Brain pericyte (primary cell): ENCODE measurements around the gene ZNF436.
"Not testable (repeated sequence)": the region's sequence is repeated elsewhere in the genome, so short reads cannot be mapped to it uniquely, and the experiment has no call there.

ENCODE experiments used
- DNase-seq: peaks from one replicate; pipeline ENCODE4 v3.0.0-alpha.2; 2012; ENCODE audit warnings: low read depth, low spot score

ZNF436 gene

DNA sequence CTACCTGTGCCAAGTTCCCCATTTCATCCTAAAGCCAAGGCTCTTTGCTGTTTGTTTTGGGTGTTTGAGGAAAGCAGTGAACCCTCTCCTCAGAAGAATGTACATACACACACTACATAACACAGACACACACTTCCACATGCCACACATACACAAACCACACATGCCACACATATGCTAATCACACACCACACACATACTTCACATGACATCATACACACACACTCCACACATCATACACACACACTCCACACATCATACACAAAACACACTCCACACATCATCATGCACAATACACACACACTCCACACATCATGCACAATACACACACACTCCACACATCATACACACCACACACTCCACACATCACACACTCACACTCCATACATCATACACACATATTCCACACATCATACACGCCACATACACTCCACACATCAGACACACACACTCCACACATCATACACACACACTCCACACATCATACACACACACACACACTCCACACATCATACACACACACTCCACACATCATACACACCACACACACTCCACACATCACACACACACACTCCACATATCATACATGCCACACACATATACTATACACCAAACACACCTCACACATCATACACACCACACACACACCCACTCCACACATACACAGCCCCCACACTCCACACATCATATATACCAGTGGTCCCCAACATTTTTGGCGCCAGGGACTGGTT, 22.7 kb upstream of the ZNF436 start:
- DNase-seq = no peak

DNA sequence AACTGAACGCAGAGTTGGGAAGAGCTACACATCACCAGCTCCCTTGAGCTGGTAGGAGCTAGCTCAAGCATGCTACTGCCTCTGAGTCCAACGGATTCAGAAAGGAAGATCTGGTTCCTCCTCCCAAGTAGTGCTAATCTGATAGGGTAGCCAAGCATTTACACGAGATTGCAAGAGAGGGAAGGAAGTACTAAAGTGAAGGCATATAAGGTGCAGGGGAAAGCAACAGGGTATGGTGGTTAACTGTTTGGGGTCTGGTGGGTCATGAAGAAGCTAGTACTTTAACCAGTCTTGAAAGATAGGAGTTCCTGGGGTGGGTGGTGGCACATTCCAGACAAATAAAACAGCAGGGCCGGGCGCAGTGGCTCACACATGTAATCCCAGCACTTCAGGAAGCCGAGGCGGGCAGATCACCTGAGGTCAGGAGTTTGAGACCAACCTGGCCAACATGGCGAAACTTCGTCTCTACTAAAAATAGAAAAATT, 20.2 kb upstream of the ZNF436 start:
- DNase-seq = no peak

DNA sequence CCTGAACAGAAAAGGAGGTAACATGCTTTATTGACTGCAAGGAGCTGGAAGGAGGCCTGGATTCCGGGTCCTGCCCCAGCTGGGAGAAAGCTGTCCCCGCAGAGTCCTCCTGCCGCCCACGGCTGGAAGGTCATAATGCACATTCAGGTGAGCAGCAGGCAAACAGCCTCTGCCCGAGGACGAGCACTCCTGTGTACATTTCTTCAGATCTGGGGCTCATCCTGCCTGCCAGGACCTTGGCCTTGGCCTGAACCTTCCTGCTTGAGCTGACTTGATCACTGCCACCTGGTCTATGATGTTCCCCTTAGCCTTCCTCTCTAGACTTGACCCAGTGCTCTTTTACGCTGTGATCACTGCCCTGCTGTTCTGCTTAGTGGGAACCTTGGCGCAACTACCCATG, 17.9 kb upstream of the ZNF436 start:
- DNase-seq = no peak

DNA sequence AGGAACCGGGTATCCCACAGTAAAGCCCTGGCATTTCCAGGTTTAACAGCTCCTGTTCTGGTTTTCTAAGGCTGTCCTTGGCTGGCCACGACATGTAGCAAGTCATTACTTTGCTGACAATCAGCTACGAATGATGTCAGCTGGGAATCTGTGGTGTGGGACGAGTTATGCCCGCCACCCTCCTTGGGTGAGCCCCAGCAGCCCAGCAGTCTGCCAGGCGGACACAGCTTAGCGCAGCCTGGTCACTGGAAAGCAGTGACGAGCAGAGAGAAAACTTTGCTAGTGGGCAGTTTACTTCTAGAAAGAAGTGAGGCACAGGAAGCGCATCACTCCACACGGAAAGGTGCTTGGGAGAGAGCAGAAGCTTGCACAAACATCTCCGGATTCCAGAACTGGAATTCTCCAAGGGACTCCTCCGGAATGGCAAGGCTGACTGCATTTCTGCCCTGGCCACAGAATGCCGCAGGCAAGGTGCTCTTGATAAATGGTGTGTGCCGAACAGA, 15.5 kb upstream of the ZNF436 start:
- DNase-seq = no peak

DNA sequence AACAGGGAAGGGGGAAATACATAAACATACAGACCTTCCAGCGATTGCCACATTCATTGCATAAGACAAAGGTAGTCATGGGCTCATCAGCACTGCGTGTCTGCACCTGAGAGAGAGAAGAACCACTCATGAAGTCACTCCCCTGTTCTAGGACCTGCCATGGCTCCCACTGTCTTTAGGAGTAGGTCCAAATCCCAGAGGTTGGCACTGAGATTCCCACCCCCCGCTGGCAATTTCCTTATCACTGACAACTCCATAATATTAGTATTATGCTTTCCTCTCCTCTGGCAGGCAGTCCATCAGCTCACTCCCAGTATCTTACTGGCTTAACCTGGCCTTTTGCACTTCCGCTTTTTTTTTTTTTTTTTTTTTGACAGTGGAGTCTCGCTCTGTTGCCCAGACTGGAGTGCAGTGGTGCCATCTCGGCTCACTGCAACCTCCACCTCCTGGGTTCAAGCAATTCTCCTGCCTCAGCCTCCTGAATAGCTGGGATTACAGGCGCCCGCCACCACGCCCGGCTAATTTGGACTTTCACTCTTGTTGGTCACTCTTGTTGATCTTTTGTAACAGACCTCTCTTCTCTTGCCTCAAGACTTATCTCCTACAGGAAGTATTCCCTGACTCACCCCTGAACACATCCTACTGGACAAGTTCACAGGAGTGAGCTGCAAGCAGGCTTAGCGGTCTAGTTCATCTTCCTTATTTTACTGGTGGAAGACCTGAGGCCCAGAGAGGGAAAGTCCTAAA, 14.8 kb upstream of the ZNF436 start:
- DNase-seq = no peak

DNA sequence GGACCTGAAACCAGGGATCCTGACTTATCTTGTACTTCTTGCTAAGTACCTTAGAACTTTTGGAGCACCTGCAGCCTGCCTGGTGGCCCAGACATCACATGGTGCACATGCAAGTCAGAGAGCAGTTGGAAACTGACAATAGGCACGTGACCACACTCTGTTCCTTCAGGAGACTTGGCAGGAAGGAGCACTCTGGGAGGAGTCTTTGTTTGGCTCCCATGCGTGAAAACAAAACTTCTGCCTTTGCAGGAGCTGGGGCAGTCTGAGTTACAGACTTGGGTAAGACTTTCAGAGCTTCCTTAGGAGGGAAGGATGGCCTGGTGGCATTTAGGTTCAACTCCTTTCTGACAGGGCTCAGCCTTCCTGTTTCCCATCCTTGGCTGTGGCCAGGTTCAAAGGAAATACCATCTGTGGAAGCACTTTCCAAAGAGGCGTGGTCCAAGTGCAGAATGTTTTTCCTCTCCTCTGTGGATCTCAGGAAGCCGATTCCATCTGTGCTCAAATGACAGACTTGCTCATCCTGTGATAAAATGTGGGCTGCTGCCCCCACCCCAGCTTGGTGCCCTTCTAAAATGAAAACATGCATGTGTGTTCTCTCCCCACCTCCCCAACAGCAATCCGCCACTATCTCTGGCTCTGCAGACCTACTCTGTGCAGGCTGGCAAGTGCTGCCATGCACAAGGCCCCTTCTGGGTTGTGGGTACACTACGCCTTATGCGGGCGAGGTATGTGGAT, 14.1 kb upstream of the ZNF436 start:
- DNase-seq = no peak

DNA sequence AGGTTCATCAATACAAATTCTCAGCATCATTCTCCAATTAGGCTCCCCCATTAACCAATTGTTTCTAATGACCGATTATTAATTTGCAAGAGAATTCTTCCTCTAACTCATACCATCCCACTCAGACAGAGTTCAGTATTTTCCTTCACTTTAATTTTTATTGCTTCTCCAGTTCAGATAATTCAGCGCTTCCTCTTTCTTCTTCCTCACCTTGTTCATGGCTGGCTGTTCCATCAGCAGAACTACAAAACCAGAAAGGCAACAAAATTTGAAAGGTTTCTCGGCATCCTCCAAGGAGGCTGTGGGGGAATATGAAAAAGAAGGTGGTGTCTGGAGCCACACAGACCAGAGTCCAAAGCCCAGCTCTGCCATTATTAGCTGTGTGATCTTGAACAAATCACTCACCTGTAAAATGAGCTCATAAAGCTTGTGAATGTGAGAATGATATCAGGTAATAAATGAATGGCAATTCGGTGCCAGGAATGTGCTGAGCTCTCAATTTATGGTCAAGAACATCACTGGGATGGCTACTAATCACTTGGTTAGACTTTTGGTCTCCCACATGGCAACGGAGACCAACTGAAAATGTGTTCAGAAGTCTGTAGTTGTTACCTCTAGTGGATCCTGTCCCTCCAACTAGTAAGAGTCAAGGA, 11.7 kb upstream of the ZNF436 start:
- DNase-seq = no peak

DNA sequence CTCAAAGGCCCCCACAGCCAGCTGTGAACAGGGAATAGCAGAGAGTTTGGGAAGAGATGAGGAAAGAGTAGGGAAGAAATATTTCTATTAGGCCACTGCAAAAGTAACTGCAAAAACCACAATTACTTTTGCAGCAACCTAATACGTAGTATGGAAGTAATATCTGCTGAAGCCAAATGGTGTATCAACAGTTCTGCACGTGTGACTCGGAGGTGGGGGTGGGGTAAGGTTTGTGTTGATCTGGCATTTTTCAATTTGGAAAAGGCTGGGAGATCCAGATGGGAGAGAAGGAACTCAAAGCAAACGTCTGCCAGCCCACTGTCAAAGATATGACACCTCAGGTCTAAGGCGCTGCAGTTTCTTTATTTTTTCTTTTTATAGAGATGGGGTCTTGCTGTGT, 11.1 kb upstream of the ZNF436 start:
- no peak for DNase-seq

DNA sequence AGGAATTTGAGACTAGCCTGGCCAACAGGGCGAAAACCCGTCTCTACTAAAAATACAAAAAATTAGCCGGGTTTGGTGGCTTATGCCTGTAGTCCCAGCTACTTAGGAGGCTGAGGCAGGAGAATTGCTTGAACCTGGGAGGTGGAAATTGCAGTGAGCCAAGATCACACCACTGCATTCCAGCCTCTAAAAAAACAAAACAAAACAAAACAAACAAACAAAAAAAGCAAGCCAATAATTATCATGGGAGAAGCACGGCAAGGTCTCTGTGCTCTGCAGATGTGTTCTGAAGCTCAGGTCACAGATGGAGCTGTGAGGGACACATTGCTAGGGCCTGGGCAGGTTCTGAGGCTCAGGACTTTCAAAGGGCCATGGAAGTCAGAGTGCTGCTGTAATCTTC, 10.6 kb upstream of the ZNF436 start:
- not testable (repeated sequence) for DNase-seq

DNA sequence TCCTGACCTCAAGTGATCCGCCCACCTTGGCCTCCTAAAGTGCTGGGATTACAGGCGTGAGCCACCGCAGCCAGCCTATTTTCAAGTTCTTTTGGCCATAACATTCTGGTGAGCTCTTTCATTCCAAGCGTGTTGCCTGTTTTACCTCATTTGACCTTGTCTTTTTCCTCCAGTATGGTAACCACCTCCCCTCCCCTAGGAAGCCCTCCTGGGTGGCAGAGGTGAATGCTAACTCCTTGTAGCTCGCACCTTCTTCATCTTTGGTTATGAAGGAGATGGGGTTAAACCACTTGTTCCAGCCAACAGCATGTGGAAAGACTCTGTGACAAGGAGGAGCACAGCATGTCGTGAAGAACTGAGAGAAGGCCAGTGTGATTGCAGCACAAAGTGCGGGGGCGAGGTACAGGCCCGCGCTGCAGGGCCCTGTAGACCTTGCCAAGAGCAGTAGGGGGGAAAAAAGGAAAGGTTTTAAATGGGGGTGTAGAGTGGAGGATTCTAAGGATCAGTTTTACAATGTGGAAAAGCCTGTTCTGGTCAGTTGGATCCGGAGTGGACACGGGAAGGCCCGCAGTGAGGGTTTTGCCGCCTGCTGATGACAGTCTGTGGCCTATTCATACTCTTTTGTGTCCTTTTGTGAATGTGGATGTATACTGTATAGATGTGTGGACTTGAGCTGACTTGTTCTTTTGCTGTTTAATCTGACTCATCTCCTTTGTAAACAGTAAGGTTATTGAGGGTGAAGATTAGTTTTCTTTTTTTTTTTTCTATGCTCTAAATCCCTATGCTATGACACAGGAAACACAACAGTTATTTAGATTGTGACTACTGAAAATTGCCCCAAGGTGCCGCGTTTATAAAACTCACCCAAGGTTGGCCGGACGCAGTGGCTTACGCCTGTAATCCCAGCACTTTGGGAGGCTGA, 7.5 kb upstream of the ZNF436 start:
- peak; percentile 81 for DNase-seq

DNA sequence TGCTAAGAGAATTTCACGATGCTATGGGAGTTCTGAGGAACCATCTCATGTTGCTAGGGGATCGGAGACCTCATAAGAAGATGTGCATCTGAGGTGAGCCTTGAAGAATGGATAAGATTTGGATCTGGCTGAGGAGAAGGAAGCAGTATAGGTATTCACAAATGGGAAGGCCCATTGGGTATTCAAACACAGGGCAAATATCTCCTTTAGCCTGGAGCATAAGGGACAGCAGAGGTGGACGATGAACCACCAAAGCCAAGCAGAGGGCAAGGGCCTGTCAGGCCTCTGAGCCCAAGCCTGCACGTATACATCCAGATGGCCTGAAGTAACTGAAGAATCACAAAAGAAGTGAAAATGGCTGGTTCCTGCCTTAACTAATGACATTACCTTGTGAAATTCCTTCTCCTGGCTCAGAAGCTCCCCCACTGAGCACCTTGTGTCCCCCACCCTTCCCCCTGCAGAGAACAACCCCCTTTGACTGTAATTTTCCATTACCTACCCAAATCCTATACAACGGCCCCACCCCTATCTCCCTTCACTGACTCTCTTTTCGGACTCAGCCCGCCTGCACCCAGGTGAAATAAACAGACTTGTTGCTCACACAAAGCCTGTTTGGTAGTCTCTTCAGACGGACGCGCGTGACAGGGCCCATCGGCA, 4.6 kb upstream of the ZNF436 start:
- DNase-seq = not testable (repeated sequence)

DNA sequence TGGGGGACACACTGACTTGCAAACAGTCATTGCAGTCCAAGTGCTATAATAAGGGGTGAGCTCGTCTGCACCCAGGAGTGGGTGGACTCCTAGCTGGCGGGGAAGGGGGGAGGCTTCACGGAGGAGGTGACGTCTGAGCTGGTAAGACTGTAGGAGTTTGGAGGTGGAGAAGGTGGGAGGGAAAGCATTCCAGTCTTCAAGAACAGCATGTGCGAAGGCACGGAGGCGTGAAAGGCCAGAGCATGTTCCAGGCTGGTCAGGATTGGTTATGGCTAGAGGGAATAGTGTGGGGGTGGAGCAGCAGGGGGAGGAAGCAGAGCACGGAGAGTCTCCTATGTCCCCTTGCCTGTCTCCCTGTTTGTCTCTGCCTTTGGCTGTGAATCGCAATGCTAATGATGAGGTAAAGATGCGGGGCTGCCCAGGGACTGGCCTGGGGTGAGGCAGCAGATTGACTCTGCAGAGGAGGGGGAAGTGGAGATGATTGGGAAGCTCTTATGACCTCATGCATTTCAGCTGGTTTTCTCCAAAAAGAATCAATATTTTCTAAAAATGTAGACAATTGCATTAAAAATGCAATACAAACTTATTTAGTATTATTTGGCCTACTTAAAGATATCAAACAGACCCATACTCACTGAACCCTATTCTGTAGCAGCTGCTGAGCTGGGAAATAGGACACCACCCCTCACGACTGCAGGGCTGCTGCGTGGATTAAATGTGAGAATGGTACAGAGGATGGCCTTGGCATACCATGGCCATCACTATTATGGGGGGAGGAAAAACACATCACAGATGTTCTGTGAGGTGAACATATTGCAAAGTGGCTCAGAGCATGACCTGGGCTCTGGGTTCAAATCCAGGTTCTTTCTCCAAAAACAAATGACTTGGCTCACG, 2.6 kb upstream of the ZNF436 start:
- no peak for DNase-seq

DNA sequence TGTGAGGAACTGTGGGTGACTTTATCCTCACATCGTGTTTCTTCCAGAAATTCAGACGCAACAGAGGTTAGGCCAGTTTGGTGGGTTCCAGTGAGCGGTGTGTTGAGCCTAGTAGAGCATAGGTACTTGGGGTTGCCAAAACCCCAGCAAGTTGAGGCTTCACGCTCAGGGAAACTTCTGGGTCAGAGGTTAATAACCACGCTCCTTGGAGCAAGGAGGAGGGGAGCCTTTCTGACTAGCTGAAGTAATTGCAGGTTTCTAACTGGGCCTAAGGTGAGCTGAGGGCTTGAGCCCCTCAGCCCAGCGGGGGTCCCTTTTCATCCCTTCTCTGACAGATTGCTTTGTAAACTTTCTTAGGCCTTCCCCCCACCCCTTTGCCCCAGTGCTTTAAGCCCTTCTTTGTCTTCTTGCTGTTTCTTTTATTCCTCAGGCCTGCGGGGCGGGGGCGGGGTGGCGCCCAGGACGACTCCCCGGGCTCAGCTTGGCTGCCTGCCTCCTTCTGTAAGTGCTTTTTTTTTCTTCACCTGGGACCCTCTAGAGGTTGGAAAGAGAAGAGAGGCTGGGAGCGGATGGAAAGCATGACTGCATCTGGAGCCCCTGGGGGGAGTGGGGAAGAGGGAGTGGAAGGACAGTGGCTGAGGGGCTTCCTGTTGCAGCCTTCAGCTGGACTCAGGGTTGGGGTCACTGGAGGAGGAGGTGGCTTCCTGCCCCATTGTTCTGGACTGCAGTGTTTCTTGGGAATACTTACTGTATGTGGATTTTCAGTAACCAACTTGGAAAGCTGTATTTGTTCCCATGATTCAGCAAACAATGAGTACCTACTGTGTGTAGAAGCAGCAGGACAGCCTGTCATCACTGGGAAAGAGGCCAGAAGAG, 1.3 kb upstream of the ZNF436 start:
- DNase-seq = no peak

DNA sequence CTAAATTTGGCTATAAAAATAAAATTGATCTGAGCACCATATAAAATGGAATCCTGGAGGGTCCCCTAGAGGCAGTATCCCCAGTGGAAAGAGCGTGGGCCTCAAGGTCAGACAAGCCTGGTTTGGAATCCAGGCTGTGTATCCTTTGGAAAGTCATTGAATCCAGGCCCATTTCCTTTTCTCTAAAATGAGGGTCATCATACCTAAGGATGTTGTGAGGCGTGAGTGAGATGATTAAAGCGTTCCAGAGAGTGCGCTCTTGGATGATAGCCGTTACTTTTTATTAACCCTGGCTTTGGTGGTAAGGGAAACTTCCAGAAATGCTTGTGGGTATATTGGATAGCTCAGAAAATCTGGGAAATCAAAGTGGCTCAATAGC, 683 bp upstream of the ZNF436 start:
- DNase-seq = no peak

DNA sequence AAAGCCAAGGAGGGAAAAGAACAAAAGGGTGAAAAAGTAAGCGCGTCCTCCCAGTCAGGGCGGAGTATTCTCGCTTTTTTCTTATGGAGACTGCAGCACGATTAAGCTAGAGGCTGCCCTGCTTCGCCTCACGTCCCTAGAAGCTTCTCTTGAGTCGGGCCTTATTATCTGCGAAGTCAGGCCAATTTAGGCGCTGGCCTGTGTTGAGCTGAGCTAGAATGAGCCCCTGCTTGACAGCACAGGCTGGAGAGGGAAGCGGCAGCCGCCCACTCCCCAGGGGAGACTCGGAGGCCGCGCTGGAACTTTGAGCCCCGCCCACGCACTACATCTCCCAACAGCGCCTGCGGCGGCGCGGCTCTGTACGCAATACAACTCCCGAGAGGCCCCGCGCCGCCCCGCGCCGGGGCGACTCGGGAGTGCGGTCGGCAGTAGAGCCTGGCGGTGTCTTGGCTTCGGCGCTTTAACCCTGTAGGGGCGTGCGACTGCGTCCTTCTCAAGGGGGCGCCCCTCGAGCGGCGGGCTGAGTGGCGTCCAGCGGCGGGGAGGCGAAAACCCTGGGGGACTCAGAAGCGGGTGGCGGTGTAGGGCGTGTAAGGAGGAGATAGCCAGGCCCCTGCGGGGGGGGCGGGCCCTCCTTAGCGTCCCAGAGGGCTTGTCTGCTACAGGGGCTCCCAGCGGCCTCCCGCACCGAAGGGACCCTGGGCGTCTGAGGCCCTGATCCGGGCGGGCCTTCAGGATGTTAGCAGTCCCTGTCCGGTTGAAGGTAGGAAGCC, 888 bp downstream of the ZNF436 start:
- peak; percentile 66 for DNase-seq

DNA sequence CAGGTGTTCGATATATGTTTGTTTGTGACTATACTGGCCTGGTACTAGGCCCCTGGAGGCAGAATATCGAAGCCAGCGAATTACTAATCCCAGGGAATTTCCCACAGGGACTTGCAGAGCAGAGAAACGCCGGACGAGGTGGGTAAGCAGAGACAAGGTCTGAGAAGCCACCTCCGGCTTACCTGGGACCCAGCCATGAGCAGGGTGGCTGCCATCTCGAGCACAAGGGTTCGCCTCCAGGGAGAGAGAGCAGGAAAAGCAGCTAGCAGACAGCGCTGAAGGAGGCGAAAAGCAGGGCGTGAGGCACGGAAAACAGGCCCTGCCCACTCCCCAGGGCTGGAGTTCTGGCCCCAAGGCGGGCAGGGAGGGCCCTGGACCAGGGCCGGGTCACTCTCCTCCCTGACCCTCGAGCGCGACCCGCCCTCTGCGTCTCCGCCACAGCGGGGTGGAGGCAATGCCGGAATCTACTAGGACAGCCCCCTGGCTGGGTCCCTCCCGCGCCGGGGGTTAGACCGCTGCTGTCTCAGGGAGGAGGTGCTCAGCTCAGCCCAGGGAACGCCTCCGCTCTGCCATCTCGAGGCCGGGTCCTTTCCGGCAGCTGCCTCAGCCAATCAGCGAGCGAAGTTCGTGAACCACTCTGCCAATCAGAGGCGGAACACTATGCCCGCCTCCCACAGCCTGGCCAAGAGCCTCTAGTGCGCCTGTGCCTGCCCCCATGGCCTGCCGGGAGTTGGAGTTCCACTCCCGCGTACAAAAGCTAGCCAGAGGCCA, 1.7 kb downstream of the ZNF436 start:
- peak; percentile 95 for DNase-seq

DNA sequence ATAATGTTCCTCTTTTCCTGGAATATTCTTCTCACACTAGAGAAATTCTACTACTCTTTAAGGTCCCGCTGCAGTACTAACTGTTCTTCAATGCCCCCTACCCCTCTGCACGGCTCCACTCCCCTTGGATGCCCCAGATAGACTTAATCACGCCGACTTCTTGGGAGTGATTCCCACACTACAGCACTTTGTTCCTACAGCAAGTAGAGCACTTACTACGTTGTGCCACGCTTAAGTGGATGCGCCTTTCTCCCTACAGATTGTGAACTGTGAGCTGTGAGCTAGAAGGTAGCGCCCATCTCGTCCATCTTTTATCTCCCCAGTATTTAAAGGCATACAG, 2.2 kb downstream of the ZNF436 start:
- no peak for DNase-seq
